Hematopoietic multipotent progenitor cell treated with erythropoietin and hydrocortisone succinate and interleukin-3 and kit ligand, for 15 days (in vitro differentiated cells): ENCODE results near the gene LRRN2.

ENCODE experiments used
- DNase-seq: peaks from one replicate; pipeline ENCODE4 v3.0.0-alpha.2; 2015; ENCODE audit warnings: low spot score

LRRN2 gene

DNA sequence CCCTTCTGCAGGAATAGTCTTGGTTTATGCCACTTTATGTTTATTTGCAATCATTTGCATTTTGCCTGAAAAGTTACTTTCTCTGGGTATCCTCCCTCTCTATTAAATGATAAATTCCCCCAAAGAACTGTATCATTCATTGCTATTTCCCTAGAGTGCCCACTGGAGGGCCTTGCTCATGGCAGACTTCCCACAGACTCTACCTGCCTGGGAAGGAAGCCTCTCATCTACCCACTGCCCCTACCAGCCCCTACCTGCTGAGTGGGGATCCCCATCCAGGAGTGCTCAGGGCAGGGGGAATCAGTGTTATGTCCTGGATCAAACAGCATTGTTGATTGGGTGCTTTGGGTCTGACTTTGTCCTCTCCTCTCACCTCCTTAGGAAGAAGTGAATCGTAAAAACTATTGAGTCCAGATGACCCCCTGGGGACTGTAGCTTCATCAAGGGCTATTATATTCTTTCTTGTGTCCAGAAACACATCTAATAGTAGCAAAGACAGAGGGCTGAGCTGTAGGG lies 6.8 kb upstream of the LRRN2 start:
- DNase-seq, result peak; percentile 49

DNA sequence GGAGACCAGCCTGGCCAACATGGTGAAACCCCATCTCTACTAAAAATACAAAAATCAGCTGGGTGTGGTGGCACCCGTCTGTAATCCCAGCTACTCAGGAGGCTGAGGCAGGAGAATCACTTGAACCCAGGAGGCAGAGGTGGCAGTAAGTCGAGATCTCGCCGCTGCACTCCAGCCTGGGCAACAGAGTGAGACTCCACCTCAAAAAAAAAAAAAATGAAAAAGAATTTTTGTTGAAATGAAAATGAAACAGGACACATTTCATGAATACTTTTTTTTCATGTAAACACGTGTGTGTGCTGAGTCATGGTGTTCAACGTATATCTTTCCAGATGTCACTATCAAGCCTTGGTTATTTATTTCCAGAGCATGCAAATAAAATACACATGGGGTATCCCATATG lies 5.8 kb upstream of the LRRN2 start:
- DNase-seq, result peak; percentile 84

DNA sequence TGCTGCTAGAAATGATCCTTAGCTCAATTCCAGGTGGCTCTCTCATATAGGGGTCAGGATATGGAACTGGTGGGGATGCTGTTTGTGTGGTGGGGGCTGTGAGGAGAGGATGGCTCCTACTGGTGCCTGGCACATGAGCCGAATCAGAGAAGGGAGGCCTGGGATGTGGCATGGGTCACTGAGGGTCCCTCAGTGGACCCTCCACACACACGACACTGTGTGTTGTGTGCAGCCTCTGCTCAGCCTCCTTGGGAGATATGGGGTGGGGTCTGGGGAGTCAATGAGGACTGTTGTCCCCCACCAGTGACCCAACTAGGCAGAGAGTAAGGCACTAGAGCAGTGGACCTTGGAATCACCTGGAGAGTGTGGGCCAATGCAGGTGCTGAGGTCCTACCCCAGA lies 3.2 kb upstream of the LRRN2 start:
- no peak for DNase-seq

GRCh38 chr1:204688007-204688406 lies 2.5 kb upstream of the LRRN2 start:
- no peak for DNase-seq

DNA sequence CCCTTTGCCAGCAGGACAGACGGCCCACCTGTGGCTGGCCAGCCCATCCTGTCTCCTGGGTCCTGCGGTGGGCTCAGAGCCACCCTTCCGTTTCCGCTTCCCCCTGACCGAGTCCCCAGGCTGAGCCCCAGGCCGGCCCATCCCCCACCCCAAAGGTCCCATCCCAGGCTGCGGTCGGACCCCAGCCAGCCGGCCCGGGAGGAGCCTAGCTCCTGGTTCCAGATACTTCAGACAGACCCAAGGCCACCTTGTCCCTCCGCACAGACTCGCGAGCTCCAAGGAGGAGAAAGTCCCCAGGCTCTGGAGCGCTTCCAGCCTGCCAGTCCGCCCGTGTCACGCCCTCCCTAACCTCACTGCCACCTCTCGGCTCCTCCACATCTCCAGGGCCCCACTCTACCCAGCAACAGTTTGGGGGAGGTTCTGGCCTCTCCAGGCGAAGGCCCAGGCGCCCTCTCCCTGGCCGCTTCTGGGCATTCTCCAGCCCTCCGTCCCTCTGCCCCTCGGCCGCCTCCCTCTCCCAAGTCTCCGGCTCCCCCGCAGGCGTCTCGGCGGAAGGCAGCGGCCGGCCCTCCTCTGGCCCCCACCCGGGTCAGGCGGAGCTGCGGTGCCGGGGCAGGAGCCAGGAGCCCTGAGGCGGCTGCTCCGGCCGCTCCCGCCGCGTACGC lies 835 bp downstream of the LRRN2 start:
- peak; percentile 49 for DNase-seq

- no peak for DNase-seq
Observed at GRCh38 chr1:204684206-204684570, 1.4 kb downstream of the LRRN2 start.

DNA sequence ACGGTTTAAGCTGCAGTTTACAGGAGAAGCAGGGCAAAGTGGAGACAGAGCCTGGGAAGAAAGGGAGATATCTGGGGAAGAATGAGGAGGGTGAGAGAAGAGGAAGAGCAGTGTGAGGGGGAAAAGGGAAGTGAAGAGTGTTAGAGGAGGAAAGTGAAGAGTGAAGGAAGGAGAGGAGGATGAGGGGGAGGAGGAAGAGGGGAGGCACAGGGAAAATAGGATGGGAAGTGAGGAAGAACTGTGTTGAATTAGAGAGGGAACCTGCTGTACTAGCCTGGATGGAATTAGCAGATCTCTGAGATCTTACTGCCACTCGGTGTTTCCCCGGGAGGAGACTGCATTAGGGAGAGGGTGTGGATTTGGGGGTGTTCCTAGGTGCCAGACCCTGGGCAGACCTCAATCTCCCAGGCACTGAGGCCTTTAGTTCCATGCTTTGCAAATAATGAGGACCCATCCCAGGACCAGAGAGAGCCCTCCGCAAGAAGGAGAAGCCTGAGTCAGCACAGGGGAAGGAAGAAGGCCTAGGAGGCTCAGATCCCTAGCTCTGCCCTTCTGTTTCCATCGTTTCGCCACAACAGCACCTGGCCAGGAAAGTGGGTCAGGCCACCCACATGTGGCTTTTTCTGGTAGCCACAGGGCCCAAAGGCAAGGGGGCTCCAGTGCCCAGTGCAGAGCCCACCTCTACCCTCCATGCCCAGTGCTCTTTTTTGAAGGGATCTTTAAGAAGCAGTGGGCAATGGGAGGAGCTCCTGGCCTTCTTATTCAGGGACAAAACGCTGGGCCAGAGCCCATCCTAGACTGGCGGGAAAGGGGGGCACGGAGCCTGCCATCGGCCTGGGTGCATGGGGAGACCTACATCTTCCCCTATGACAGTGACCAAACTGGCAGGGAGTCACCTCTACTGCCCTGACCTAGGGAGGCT lies 2.0 kb downstream of the LRRN2 start:
- no peak for DNase-seq

DNA sequence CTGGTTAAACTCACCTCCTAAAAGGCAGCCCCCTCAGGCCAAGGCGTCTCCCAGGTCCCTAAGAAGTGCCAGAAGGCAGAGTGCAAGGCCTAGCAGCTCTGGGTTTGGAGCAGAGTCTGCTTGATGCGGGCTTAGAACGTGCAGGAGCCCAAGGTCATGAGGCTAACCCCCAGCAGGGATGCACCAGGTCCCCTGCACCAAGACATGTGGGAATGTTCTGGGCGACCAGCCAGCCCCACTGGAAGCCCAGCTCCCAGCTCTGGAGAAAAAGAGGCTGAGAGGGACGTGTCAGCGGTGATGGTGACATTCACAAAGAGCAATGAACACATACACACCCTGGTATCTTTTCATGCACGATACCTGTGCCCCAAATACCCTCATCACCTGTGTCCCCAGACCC lies 5.1 kb downstream of the LRRN2 start:
- no peak for DNase-seq

GRCh38 chr1:204680051-204680450 lies 5.5 kb downstream of the LRRN2 start:
- DNase-seq, result no peak

- no peak for DNase-seq
Observed at GRCh38 chr1:204678721-204679475, 6.6 kb downstream of the LRRN2 start.

GRCh38 chr1:204677864-204678263 lies 7.7 kb downstream of the LRRN2 start:
- DNase-seq, result no peak

- no peak for DNase-seq
Observed at GRCh38 chr1:204676043-204676442, 9.5 kb downstream of the LRRN2 start.

DNA sequence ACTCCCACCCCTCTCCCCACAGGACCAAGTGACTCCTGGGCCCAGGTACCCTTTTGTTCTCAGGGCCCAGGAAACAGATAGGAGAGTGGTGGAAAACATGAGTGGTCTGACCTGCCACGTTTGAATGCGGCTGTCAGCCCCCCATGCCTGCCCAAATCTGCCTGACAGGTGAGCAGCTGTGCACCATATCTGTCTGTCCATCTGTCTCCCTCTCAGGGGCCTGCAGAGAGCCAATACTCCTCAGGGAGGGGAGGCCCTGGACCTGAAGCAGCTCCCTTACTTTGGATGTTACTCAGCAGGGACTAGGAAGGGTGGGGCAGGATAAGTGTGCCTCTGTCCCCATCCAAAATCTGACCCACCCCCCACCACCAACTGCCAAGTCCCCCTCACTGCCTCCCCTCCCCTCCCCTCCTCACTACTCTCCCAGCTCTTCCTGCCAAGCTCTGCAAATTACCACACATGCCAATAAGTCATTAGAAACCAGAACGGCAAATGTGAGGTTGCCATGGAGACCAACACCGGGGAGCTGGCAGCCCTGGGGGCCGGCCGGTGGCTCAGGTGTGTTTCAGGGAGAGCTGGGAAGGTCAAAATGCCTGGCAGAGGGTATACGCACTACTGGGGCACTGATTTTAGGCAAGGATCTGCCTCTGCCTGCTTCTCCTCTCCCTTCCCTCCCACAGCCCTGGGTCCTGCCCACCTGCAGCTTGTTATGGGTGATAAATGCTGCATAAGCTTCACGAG lies 11.5 kb downstream of the LRRN2 start:
- no peak for DNase-seq

DNA sequence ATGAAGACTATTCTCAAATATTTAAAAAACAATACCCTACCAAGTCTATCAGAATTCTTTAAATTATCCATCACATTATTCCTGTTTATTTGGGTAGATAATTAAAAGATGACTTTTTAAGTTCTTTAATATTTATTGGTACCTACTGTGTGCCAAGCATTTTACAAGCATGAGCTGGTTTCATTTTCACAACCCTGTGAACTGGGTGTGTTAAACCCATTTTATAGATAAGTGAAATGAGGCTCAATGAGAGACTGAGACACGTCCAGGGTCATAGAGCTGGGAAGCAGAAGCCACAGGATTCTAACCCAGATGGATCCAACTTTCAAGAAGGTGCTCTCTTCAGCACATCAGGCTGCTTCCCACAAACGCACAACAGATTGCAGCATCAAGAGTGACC lies 12.3 kb downstream of the LRRN2 start:
- DNase-seq, result peak; percentile 68

DNA sequence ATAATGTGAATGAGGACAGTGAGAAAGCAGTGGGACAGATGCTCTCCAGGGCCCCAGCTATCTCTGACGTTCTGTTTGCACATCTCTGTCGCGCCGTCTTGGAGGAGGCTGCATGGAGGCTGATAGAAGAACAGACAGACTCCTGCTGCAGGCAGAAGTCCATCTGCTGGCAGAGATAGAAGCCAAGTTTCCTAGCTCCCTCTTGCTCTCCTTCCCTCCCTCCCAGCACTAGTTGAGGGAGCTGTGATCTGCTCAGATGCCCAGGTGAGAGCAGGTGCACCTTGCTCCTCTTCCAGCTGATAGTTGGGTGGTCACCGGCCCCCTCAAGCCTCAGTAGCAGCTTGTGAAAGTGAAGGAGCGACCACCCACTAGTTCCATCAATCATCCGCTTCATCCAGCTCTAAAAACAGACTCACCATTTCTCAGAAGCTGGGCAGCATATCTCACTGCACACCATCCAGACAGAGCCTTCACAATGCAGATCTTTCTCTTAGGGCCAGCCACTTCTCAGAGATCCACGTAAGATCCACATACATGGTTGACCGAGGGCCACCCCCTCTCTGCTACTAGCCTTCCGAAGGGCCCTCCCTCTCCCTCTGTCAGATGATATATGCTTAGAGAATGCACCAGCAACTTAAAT lies 12.9 kb downstream of the LRRN2 start:
- peak; percentile 84 for DNase-seq

DNA sequence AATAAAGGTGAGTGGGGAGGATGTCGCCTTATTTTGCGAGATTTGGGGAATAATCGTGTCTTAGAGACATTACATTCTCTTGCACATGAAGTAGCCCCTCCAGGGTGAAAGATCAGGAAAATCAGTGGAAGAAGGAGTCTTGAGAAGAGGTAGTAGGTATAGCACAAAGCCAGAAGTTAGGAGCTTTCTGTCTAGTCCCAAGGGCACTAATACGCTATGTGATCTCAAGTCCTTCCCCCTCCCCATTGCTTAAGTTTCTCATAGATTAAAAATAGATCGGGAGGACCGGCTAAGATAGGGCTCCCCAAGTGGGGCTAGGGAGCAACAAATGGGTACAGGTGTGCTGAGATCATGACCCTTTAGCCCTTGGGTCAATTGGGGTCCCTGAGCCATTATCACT lies 13.5 kb downstream of the LRRN2 start:
- DNase-seq, result no peak

GRCh38 chr1:204670152-204670927 lies 15.2 kb downstream of the LRRN2 start:
- peak; percentile 25 for DNase-seq

GRCh38 chr1:204669579-204669978 lies 16.0 kb downstream of the LRRN2 start:
- DNase-seq, result no peak

DNA sequence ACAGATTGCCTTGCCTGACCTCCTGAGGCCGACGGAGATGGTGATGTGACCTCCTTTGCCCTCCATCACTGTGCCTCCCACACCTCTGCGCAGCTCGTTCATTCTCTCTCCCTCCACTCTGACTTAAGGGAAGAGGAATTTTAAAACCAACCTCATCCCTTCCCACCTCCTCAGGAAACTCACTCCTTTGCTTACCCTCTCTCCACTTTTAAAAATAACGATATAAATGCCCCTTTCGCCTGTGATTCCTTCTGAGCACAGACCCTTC lies 21.2 kb downstream of the LRRN2 start:
- DNase-seq, result no peak

DNA sequence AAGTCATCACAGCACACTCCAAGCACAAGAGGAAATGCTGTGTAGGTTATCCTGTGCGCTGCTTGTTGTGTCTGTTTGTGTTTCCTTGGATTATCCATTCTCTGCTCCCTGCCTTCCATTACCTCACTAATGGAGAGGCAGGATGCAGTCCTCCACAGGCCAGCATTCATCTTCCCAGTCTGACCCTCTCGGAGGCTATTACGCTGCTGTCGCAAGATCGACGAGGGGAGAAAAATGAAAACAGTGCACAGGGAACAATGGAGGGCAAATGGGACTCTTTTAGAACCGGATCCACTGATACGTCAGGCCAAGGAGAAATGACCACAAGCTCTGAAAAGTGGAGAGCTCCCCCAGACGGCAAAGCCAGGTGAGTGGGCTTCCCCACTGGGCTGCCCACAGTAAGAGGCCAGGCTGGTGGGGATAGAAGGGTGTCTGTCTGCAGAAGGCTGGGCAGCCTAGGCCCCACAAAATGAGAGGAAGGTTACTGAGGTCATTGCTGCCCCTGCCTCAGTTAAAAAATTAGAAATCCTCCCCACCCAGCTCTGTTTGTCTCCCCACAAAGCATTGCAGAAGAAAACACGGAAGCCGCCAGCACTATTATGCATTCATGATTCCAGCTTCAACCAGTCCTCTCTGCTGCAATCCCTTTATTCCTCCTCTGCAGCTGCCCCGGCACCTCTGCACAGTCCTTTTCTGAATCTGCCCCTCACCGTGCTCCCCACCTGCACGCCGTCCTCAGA lies 21.7 kb downstream of the LRRN2 start:
- DNase-seq, result no peak
